Loucy (cell line): ENCODE measurements around the gene SMTNL2.
"Not testable (repeated sequence)": the region's sequence is repeated elsewhere in the genome, so short reads cannot be mapped to it uniquely, and the experiment has no call there.

Source experiments
- H2AFZ ChIP-seq: fragments of 200-600 bp; sonication (generic); 2 replicates; pipeline ENCODE4 v1.6.0; 2016; ENCODE audit warnings: antibody characterized with exemption, mild to moderate bottlenecking, low read length, moderate library complexity
- H3F3A ChIP-seq: fragments of 200-600 bp; 2 replicates; pipeline ENCODE4 v1.6.0; 2016; ENCODE audit warnings: antibody characterized with exemption, low read depth, mild to moderate bottlenecking
- H3K27me3 ChIP-seq: fragments of 200-600 bp; sonication (generic); 2 replicates; pipeline ENCODE4 v1.6.1; 2014; ENCODE audit warnings: low read length, mild to moderate bottlenecking; ENCODE audit not compliant: insufficient read depth, poor library complexity, severe bottlenecking
- H3K36me3 ChIP-seq: fragments of 200-600 bp; sonication (generic); 2 replicates; pipeline ENCODE4 v1.6.1; 2016; ENCODE audit warnings: low read length; ENCODE audit not compliant: insufficient read depth
- H3K4me1 ChIP-seq: fragments of 200-600 bp; sonication (generic); 2 replicates; pipeline ENCODE4 v1.5.1; 2014; ENCODE audit warnings: low read length, mild to moderate bottlenecking; ENCODE audit not compliant: insufficient read depth, poor library complexity, severe bottlenecking
- H3K4me2 ChIP-seq: fragments of 200-600 bp; sonication (generic); 2 replicates; pipeline ENCODE4 v1.6.0; 2014; ENCODE audit warnings: antibody characterized with exemption, low read length, low read depth, mild to moderate bottlenecking; ENCODE audit not compliant: poor library complexity, severe bottlenecking
- H3K4me3 ChIP-seq: fragments of 200-600 bp; sonication (generic); 2 replicates; pipeline ENCODE4 v1.5.1; 2014; ENCODE audit warnings: low read length, mild to moderate bottlenecking, mixed read lengths; ENCODE audit not compliant: poor library complexity, severe bottlenecking
- H3K79me2 ChIP-seq: fragments of 200-600 bp; sonication (generic); 2 replicates; pipeline ENCODE4 v1.6.1; 2014; ENCODE audit warnings: low read length; ENCODE audit not compliant: insufficient read depth
- H3K9ac ChIP-seq: fragments of 200-600 bp; sonication (generic); 2 replicates; pipeline ENCODE4 v1.6.0; 2014; ENCODE audit warnings: mild to moderate bottlenecking, low read depth, low read length, moderate library complexity; ENCODE audit not compliant: poor library complexity, severe bottlenecking
- H3K9me2 ChIP-seq: fragments of 200-600 bp; sonication (generic); replicated peaks from 2 replicates; pipeline ENCODE4 v1.6.1; 2016; ENCODE audit warnings: low read depth, low read length, mixed read lengths
- H3K9me3 ChIP-seq: fragments of 200-600 bp; sonication (generic); 2 replicates; pipeline ENCODE4 v1.6.1; 2014; ENCODE audit warnings: mild to moderate bottlenecking, antibody characterized with exemption, low read length, low read depth; ENCODE audit not compliant: insufficient read depth
- H4K20me1 ChIP-seq: fragments of 200-600 bp; sonication (generic); 2 replicates; pipeline ENCODE4 v1.6.0; 2014; ENCODE audit warnings: antibody characterized with exemption, low read length, mild to moderate bottlenecking; ENCODE audit not compliant: insufficient read depth, poor library complexity, severe bottlenecking
- EZH2phosphoT487 ChIP-seq: fragments of 200-600 bp; IDR thresholded peaks from 2 replicates; pipeline ENCODE4 v1.6.1; 2018; ENCODE audit warnings: antibody characterized with exemption, mild to moderate bottlenecking, moderate library complexity, borderline replicate concordance
- TF ChIP-seq, protein P1 (sequence below): fragments of 200-600 bp; sonication (generic); conservative IDR thresholded peaks from 2 replicates; pipeline ENCODE4 v1.5.1; 2014; ENCODE audit warnings: mild to moderate bottlenecking, antibody characterized with exemption, low read length

The SMTNL2 gene

DNA sequence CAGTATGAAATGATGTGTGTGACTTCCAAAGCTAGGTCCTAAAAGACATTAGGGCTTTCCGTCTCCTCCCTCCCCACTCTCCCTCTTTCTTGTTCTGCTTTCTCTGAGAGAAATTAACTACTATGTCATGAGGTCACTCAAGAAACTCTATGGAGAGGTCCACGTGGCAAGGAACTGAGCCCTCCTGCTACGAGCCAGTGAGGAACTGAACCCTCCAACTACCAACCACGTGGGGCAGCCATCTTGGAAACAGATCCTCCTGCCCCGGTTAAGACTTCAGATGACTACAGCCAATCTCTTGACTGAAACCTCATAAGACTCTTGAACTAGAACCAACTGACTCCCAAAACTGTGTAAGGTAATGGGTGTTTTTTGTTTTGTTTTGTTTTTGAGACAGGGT is 61.3 kb downstream of the SMTNL2 start:
- Histone ChIP-seq H3F3A (no peaks in the 10 kb centered on the region), H3K27me3 (no peaks in the 10 kb centered on the region), H3K9ac (no peak overlapping the region), H3K4me2 (no peak overlapping the region), H3K36me3 (no peaks in the 10 kb centered on the region), H3K9me2 (no peaks in the 10 kb centered on the region), H3K4me1 (no peaks in the 10 kb centered on the region), H3K4me3 (no peak overlapping the region), H2AFZ (0 out of 2 replicates have a peak overlapping the region, but pooled peaks have one; percentile 70), H4K20me1 (no peaks in the 10 kb centered on the region), H3K9me3 (no peaks in the 10 kb centered on the region), H3K79me2 (no peaks in the 10 kb centered on the region)
- no peak for TF ChIP-seq EZH2phosphoT487
- TF ChIP-seq, protein P1, sequence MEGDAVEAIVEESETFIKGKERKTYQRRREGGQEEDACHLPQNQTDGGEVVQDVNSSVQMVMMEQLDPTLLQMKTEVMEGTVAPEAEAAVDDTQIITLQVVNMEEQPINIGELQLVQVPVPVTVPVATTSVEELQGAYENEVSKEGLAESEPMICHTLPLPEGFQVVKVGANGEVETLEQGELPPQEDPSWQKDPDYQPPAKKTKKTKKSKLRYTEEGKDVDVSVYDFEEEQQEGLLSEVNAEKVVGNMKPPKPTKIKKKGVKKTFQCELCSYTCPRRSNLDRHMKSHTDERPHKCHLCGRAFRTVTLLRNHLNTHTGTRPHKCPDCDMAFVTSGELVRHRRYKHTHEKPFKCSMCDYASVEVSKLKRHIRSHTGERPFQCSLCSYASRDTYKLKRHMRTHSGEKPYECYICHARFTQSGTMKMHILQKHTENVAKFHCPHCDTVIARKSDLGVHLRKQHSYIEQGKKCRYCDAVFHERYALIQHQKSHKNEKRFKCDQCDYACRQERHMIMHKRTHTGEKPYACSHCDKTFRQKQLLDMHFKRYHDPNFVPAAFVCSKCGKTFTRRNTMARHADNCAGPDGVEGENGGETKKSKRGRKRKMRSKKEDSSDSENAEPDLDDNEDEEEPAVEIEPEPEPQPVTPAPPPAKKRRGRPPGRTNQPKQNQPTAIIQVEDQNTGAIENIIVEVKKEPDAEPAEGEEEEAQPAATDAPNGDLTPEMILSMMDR = no peak

DNA sequence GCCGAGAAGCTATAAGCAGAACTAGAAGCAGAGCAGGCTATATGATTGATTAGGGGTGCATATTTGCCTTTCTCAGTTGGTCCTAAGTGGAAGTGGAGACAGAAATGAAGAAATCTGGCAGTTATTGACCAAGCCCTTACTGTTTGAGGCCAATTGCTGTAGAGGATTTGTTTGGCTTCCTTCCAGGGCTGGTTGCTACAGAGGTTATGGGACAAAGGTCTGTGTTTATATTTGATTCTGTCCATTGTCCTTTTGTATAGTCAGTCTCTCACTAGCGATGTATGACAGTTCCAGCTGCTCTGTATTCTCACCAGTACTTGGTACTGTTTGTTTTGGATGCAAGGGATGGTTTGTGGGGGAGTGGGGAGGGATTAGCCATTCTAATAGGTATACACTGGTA is 64.4 kb downstream of the SMTNL2 start:
- H3K9me2 ChIP-seq = no peaks in the 10 kb centered on the region
- no peak overlapping the region for H3K4me3 ChIP-seq
- no peaks in the 10 kb centered on the region for H4K20me1 ChIP-seq
- no peak for TF ChIP-seq EZH2phosphoT487
- TF ChIP-seq, protein P1 = no peak
- H2AFZ ChIP-seq = no peak overlapping the region
- no peaks in the 10 kb centered on the region for H3K9me3 ChIP-seq
- no peaks in the 10 kb centered on the region for H3F3A ChIP-seq
- H3K4me2 ChIP-seq = no peak overlapping the region
- no peaks in the 10 kb centered on the region for H3K36me3 ChIP-seq
- H3K9ac ChIP-seq = no peak overlapping the region
- no peaks in the 10 kb centered on the region for H3K4me1 ChIP-seq
- H3K27me3 ChIP-seq = no peaks in the 10 kb centered on the region
- no peaks in the 10 kb centered on the region for H3K79me2 ChIP-seq

DNA sequence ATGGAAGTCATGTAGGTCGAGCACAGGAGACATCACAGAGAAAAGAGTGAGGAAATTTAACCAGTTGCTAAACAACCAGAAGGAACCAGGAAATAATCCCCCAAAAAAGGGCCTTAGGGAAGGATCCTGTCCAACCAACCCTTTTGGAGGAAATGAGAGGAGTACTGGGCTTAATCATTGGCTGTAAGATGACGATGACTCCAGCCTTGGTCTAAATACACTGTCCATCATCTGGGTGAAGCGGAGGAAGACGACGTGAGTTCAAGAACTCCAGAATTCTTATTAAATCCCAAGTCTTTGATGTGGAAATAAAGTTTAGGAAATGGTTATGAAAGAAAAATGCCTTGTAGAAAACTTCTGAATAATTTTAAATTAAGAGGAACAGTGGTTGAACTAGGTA is 68.7 kb downstream of the SMTNL2 start:
- no peak for TF ChIP-seq EZH2phosphoT487
- TF ChIP-seq, protein P1 = no peak
- Histone ChIP-seq H3K27me3 (no peaks in the 10 kb centered on the region), H3K9me2 (no peaks in the 10 kb centered on the region), H3K36me3 (no peaks in the 10 kb centered on the region), H3K4me3 (no peak overlapping the region), H3K4me1 (peaks cover 3% of the 10 kb centered on the region), H3K4me2 (no peak overlapping the region), H3F3A (no peaks in the 10 kb centered on the region), H3K9me3 (no peaks in the 10 kb centered on the region), H2AFZ (no peak overlapping the region), H3K9ac (no peak overlapping the region), H3K79me2 (no peaks in the 10 kb centered on the region), H4K20me1 (no peaks in the 10 kb centered on the region)

DNA sequence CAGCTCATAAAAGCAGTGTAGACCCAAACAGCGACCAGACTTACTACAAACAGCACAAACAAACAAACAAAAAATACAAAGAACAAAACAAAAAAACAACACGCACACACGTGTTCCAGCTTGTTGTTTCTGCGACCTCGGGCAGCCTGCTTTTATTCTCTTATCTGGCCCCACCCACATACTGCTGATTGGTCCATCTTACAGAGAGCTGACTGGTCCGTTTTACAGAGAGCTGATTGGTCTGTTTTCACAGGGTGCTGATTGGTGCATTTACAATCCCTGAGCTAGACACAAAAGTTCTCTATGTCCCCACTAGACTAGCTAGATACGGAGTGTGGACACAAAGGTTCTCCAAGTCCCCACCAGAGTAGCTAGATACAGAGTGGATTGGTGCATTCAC is 71.6 kb downstream of the SMTNL2 start:
- H3K9me3 ChIP-seq, H3K4me3 ChIP-seq, H4K20me1 ChIP-seq, H3K36me3 ChIP-seq, H3K4me2 ChIP-seq, H2AFZ ChIP-seq, H3K79me2 ChIP-seq, H3K9ac ChIP-seq, H3K4me1 ChIP-seq, H3K9me2 ChIP-seq, H3F3A ChIP-seq, H3K27me3 ChIP-seq: not testable (repeated sequence)
